TTC549 (cell line): Measurements from ENCODE around the gene TSACC.
"Not testable (repeated sequence)": the region's sequence is repeated elsewhere in the genome, so short reads cannot be mapped to it uniquely, and the experiment has no call there.

Experiments used
- FAIRE-seq: peaks from 2 replicates; lab custom pipeline; 2012; peaks lifted over from hg19 to GRCh38; lab: Jason Lieb, UNC

TSACC gene

DNA sequence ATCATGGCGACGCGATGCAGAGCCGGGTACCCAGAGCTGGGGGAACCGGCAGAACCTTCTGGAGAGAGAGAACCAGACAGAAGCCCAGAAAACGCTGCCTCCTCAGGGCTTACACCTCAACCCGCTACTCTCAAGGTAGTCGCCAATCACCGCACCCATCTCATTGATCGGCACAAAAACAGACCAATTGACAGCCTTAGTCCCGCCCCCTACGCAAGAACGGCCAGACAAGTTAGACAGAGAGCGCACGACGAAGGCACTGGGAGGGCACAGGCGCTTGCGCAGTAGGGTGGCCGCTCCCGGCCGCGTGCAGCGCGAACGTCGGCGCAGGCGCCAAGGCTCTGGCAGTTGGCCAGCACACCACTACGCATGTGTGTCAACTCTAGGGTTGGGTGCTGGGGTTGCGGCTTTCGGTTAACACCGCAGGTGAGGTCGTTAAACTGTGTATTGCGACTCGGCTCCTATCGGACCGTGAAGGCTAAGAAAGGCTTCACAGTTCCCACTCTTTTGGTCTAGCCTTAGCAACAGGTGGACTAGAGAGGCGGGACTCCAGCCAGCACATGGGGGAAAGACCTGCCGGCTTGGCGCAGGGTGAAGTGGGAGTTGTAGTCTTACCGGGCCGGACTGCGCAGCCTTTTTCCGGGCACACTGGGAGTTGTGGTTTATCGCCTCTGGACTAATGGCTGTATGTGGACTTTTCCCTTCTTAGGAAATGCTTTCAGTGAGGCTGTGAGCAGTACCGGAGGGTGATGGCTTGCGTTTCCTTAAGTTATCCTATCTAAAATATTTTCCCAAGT lies at the start of gene TSACC, which contains the start of gene CCT3:
TSACC (plus strand) TSS at position 347 of the 797 bp plus-strand sequence. CDS start 1,232 bp downstream, outside the sequence.
CCT3 (minus strand) TSS at position 113 of the 797 bp plus-strand sequence; CDS start at position 5, 108 bp downstream.
- peak; percentile 98 for FAIRE-seq

DNA sequence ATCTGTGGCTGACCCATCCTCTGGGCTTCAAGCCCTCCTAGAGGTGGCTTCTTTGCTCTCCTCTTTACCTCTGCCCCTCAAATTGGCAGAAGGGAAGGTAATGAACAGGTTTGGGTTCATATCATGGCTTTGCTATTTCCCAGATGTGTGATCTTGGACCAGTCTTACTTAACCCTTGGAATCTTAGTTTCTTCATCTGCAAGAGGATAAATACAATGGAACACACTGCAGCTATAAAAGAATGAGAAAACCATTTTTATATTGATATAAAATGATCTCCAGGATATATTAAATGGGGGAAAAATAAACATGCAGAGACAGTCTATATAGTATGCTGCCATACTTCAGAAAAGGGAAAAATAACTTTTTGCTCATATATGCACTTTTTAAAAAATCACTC lies 48.5 kb upstream of the TSACC start:
- no peak for FAIRE-seq

- peak; percentile 66 for FAIRE-seq
Observed at GRCh38 chr1:156291226-156292061, 46.9 kb upstream of the TSACC start.

DNA sequence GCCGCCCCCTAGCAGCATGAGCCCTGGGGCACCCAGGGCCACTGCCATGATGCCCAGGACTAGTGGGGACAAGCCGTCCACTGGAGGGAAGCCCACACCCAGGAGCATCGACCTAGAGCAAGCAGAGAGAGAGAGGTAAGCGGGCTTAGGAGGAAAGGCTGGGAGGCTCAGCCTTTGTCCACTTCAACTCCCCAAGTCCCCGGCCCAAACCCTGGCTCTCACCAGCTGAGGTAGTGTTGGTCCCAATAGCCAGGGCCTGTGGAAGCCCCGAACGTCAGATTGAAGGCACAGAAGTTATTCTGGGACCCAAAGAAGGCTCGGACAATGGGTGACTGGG lies 45.3 kb upstream of the TSACC start:
- FAIRE-seq = no peak

DNA sequence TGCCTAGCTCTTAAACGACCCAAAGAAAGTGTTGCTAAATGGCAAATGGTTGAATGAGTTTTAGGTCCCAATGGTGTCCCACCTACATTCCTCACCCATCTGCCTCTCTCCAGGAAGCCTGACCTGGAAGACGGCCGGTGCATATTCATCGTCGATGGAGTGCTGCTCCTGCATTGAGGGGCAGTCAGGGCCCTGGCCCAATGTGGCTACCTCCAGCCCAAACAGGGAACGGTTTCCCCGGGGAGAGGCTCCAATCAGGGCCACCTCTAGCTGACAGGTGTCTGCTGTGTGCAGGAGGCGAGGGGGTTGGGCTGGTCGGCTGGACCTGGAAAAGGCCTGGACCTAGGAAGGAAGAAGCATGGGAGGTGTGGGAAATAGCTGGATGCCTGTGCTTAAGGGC lies 44.4 kb upstream of the TSACC start:
- FAIRE-seq = no peak

GRCh38 chr1:156295391-156295947 lies 42.9 kb upstream of the TSACC start, which contains the start of gene GLMP:
TSS of gene GLMP (minus strand) at chr1:156295679. CDS start at chr1:156295645, 34 bp downstream.
- peak; percentile 82 for FAIRE-seq

- FAIRE-seq = no peak
Observed at GRCh38 chr1:156298852-156299357, 39.4 kb upstream of the TSACC start, which contains the start of gene VHLL. TSS of gene VHLL (minus strand) at chr1:156299307. CDS start at chr1:156299189, 118 bp downstream.

DNA sequence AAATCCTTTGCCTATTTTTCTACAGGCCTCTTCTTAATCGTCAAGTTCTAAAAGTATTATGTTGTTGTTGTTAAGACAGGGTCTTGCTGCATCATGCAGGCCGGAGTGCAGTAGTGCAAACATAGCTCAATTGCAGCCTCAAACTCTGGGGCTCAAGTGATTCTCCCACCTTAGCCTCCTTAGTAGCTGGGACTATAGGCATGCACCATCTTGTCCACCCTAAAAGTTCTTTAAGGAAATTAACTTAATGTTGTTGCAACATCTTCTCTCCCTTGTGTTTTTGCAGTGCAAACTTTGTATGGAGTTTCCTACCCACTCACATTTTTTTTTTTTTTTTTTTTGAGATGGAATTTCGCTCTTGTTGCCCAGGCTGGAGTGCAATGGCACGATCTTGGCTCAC lies 35.1 kb upstream of the TSACC start:
- FAIRE-seq = no peak

DNA sequence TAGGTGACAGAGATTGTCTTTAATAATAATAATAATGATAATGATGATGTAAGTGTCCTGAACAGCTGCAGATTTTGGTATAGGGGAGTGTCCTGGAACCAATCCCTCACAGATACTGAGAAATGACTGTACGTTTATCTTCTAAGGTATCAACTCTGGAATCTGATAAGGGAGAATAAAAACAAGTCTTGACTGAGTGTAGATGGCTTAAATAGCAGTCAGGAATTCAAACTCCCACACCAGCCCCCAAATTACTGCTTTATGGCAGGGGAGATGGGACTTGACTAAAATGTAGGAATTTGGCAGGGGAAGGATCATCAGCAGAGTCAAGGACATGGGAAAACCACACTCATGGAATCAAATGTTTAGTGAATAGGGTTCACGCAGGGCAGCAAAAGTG lies 33.1 kb upstream of the TSACC start:
- no peak for FAIRE-seq

DNA sequence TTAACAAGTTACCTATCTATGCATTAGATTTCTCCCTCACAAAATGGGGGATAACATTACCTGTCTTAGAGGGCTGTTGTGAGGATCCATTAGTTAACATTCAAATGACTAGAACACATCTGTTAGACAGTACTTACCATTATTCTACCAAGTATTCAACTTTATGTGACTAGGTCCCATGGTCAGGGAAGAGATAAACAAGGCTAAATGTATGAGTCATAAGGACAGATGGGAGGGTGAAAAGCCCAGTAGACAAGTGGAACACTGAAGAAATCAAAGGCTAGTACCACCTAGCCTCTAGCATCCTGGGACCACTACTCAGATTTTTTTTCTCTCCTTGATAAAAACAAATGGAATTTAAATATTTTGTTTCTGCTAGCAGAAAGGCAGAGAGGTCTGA lies 30.2 kb upstream of the TSACC start:
- no peak for FAIRE-seq

DNA sequence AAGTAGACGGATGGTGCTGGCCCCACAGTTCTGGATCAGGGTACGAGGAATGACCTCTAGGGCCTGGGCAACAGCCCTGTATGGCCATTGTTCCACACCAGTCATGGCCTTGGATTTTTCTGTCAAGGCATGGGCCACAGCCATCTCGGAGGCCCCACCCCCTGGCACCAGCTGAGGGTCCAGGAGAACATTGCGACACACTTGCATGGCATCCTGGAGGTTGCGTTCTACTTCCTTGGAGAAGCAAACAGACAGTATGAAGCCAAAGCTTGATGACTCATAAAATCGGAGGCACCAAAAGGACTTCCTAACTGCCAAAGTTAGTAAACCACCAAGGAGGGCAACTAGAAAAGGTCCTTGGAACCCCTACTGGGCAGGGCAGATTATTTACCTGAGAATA lies 27.4 kb upstream of the TSACC start:
- no peak for FAIRE-seq

DNA sequence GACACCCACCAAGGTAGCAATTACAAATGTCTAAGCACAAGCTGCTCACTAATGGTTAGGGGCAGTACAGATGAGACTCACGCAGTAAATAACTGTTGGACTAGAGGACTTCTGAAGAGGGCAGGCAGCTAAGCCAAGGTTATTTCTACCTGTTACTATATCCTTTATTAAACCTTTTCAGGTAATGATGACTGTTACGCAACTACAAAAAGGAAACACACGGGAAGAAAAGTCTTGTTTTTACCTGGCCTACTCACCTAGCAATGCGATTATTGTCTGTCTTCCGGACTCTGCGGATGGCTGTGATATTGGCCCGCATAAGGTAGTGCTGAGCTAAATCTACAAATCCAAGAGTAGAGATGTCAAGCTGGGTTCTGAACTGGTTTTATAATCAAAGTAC lies 21.4 kb upstream of the TSACC start:
- FAIRE-seq = no peak

DNA sequence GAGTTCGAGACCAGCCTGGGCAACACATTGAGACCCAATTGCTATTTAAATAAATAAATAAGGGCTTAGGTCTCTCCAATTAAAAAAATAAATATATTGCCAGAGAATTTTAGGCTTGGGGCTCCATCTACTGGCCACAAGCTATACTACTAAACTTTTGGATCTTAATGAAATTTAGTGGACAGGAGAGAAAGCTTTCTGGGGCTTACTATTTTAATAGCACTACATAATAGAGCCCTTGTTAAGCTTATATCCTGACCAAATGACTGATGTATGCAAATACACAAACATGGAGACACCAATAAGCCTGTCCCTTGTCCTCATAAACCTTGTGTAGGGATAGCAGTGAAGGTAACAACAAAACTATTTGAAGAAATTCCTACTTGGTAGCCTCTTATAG lies 18.7 kb upstream of the TSACC start:
- FAIRE-seq = peak; percentile 85

DNA sequence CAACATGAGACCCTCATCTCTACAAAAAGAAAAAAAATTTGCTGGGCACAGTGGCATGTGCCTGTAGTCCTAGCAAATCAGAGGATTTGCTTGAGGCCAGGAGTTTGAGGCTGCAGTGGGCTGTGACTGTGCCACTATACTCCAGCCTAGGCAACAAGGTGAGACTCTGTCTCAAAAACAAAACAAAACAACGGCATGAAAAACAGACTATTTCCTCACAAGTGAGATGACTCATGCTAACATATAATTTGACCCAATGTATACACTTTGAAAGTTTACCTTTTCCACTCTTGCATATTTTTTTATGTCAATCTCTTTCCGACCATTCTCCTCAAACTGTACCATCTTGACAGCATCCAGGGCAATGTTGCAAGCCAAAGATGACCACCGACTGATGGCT lies 17.8 kb upstream of the TSACC start:
- FAIRE-seq = no peak

GRCh38 chr1:156323179-156323578 lies 15.1 kb upstream of the TSACC start:
- not testable (repeated sequence) for FAIRE-seq

DNA sequence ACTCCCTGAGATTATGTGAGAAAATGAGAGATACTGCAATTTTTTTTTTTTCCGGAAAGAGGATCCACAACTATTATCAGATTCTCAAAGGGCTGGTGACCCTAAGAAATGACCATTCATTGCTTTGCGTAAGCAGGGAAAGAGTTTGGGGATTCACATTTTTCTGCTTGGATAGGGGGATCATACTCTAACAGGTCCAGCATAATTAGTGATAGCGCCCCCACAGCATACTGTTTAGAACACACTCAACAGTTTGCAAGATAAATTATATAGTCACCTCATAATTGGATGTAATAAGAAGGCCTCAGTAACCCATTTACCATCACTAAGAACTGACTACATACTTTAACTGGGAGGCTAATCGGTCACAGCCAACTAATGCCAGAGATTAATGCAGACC lies 2.1 kb upstream of the TSACC start:
- no peak for FAIRE-seq

DNA sequence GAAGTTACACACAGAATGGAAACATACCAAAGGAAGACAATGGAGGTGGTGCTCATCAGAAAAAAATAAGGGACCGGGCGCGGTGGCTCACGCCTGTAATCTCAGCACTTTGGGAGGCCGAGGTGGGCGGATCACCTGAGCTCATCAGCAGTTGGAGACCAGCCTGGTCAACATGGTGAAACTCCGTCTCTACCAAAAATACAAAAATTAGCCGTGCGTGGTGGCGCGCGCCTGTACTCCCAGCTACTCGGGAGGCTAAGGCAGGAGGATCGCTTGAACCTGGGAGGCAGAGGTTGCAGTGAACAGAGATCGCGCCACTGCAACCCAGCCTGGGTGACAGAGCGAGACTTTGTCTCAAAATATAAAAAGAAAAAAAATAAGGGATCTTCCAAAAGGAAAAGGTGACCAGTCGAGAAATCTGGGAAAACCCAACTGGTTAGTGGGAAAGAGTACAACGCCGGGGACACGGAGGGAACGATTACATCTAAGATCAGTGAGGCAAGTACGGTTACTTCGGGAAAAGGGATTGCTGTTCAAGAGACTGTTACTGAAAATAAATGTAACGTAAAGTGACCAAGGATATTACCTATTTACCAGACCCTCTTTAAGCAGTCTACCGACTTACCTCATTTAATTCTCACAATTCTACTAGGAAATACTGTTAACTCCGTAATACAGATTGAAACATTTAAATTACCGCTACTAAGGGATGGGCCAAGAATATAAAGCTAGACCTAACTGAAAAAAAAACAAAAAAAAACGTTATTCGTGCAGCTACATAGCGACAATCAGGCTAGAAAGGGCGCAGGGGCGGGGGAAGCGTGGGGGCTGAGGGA lies 1.1 kb upstream of the TSACC start:
- FAIRE-seq = no peak

DNA sequence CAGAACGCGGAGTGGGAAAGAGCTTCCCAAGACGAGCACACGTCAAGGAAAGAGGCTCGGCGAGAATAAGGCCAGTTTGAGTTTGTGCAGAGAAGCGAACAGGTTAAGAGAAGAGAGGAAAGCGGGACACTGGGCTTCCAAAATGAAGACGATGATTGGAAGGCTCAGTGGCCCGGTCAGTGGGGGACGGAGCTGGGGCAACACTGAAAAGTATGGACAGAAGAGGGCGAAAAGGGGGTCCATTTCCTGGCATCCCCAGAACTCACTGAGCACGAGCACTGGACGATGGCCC lies 492 bp upstream of the TSACC start:
- no peak for FAIRE-seq

GRCh38 chr1:156342166-156342955 lies 4.0 kb downstream of the TSACC start:
- FAIRE-seq = no peak

- FAIRE-seq = no peak
Observed at GRCh38 chr1:156344409-156344808, 6.1 kb downstream of the TSACC start.

DNA sequence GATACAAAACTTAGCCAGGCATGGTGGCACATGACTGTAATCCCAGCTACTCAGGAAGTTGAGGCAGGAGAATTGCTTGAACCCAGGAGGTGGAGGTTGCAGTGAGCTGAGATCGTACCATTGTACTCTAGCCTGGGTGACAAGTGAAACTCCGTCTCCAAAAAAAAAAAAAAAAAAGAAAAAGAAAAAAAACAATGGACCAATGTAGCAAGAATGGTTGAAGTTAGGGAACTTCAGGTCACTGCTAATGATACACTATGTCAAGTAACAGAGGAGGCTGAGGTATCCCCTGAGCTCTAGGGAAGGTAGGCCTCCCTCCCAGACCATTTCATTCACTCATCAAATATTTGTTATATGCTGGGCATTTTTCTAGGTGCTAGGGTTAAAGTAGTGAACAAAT lies 7.7 kb downstream of the TSACC start:
- not testable (repeated sequence) for FAIRE-seq
